CD4-positive, alpha-beta T cell treated with Interleukin-15 for 4 hours (primary cell): Measurements from ENCODE around the gene PLEKHS1.
"Not testable (repeated sequence)": the region's sequence is repeated elsewhere in the genome, so short reads cannot be mapped to it uniquely, and the experiment has no call there.

Experiments used
- DNase-seq: peaks from one replicate; pipeline ENCODE4 v3.0.0-alpha.2; 2020; ENCODE audit warnings: low spot score

The PLEKHS1 gene

GRCh38 chr10:113801569-113801968 is 50.1 kb downstream of the PLEKHS1 start:
- DNase-seq: no peak

DNA sequence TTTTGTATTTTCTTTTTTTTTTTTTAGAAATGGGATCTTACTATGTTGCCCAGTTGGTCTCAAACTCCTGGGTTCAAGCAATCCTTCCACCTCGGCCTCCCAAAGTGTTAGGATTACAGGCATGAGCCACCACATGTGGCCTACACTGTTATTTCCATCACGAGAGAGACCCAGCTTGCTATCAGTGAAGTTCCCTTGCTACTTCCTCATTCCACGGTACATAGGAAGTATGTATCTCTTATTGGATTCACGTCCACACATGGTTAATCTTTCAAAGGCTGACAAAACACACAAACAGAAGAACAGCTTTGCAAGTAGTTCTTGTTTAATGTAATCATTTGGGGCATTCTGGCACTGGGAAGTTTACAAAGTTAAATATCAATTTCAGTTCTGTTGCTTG is 51.5 kb downstream of the PLEKHS1 start:
- DNase-seq: no peak

DNA sequence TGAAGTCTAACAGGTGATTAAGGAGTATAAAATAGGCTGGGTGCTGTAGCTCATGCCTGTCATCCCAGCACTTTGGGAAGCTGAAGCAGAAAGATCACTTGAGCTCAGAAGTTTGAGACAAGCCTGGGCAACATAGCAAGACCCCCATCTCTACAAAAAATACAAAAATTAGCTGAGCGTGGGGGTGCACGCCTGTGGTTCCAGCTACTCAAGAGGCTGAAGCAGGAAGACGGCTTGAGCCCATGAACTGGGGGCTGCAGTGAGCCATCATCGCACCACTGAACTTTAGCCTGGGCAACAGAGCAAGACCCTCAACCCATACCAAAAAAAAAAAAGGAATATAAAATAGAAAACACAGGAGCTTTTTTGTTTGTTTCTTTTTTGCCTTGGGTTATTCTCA is 55.0 kb downstream of the PLEKHS1 start:
- no peak for DNase-seq

- DNase-seq: no peak
Measured at GRCh38 chr10:113808168-113808567, 56.7 kb downstream of the PLEKHS1 start.

- not testable (repeated sequence) for DNase-seq
Measured at GRCh38 chr10:113814700-113815099, 63.2 kb downstream of the PLEKHS1 start.

GRCh38 chr10:113819989-113820388 is 68.5 kb downstream of the PLEKHS1 start:
- DNase-seq: no peak

GRCh38 chr10:113820507-113820906 is 69.0 kb downstream of the PLEKHS1 start:
- no peak for DNase-seq

DNA sequence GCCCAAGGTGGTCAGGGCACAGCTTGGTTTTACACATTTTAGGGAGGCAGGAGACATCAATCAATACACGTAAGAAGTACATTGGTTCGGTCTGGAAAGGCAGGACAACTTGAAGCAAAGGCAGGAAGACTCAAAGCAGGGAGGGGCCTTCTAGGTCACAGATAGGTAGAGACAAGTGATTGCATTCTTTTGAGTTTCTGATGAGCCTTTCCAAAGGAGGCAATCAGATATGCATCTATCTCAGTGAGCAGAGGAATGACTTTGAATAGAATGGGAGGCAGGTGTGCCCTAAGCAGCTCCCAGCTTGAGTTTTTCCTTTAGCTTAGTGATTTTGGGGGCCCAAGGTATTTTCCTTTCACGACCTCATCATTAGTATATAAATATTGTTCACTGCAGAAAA is 69.8 kb downstream of the PLEKHS1 start:
- not testable (repeated sequence) for DNase-seq

DNA sequence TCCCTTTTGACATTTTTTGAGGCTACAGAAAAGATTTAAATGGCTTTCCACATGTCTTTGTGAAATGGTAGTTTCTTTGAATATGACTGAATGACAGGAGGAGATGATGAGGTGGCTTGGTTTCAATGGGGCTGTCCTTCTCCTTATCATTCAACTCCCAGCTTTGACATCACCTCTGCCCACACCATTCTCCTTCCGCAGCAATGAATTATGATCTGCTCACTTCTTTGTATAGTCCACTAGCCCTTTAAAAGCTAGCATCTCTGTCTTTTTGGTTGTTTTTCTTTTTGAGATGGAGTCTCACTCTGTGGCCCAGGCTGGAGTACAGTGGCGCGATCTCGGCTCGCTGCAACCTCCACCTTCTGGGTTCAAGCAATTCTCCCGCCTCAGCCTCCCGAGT is 70.7 kb downstream of the PLEKHS1 start:
- no peak for DNase-seq

- no peak for DNase-seq
Measured at GRCh38 chr10:113823389-113823788, 71.9 kb downstream of the PLEKHS1 start.

DNA sequence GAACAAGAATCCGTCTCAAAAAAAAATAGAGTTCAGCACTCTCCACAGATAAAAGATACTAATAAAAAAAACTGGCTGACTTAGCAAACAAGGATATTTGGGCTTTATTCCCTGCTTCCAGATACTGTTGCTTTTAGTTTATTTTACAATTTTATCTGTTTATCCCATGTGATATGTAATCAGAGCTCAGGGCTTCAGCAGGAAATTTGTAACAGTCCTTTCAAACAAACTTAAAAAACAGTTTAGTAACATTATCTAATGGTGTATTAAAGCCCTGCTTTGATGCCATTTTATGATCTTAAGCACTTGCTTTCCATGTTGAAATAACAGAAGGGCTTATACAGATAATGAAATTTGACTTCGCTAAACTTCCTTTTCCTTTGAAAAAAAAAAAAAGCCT is 74.3 kb downstream of the PLEKHS1 start:
- DNase-seq: no peak

- DNase-seq: not testable (repeated sequence)
Measured at GRCh38 chr10:113828567-113828966, 77.1 kb downstream of the PLEKHS1 start.
